Endothelial cell of umbilical vein (primary cell): ENCODE results near the gene SLC9A2. TPM values are rescaled to one million over a fixed set of nuclear protein-coding genes. Genes with fewer than 3 reads are reported as not detected.

Experiments used
- BruUV-seq: library from RNA; stranded (reverse); fragments of 400-500 nt; replicated peaks from 2 replicates; lab custom pipeline; 2021; lab: Mats Ljungman, UMichigan
- CTCF ChIA-PET: fragments of 300-600, 350-600 bp; sonication (Branson Sonifier 250); formaldehyde crosslinking; loops from one replicate; lab custom pipeline; 2021; ENCODE audit warnings: antibody characterized with exemption, inconsistent platforms; lab: Charles Lee
- POLR2A ChIA-PET: fragments of 300-600, 350-600 bp; sonication (Branson Sonifier 250); formaldehyde crosslinking; loops from one replicate; lab custom pipeline; 2021; ENCODE audit warnings: antibody characterized with exemption, inconsistent platforms; lab: Charles Lee
- DNase-seq: peaks from one replicate; pipeline ENCODE4 v3.0.0-alpha.2; 2011; ENCODE audit warnings: low read depth, low spot score
- FAIRE-seq: peaks from 2 replicates; lab custom pipeline; 2011; peaks lifted over from hg19 to GRCh38; lab: Jason Lieb, UNC
- H2AFZ ChIP-seq: 2 replicates; pipeline ENCODE4 v1.6.0; 2012; ENCODE audit warnings: low read depth, low read length, control low read depth, inconsistent platforms
- H3K27ac ChIP-seq: 2 replicates; pipeline ENCODE4 v1.5.1; 2011; ENCODE audit warnings: low read depth, mild to moderate bottlenecking, control low read depth, low read length, moderate library complexity; ENCODE audit not compliant: insufficient read depth
- H3K27me3 ChIP-seq, 2 experiments: 2 replicates each; pipeline versions ENCODE4 v1.6.0 to v1.6.1; 2011; ENCODE audit warnings: low read length in 2 of 2, mixed read lengths in 1 of 2; ENCODE audit not compliant: control insufficient read depth in 2 of 2, insufficient read depth in 2 of 2
- H3K36me3 ChIP-seq, 2 experiments: 2 replicates in 1 of 2; 3 replicates in 1 of 2; pipeline ENCODE4 v1.5.1; 2011; ENCODE audit warnings: low read length in 2 of 2, mild to moderate bottlenecking in 1 of 2, moderate library complexity in 1 of 2; ENCODE audit not compliant: control insufficient read depth in 2 of 2, insufficient read depth in 2 of 2; ENCODE audit errors: extremely low read depth in 1 of 2
- H3K4me1 ChIP-seq: 3 replicates; pipeline ENCODE4 v1.5.1; 2011; ENCODE audit warnings: mild to moderate bottlenecking, low read length; ENCODE audit not compliant: control insufficient read depth, insufficient read depth; ENCODE audit errors: extremely low read depth
- H3K4me2 ChIP-seq: 2 replicates; pipeline ENCODE4 v1.6.1; 2011; ENCODE audit warnings: low read length, control low read depth, mixed read lengths; ENCODE audit not compliant: insufficient read depth
- H3K4me3 ChIP-seq, 3 experiments: fragments of 200-600 bp in 1 of 3; sonication (generic), shearing (Covaris generic) in 1 of 3; replicated peaks in 1 of 3; 2 replicates each; pipeline ENCODE4 v1.5.1; 2011 to 2016; ENCODE audit warnings: control low read depth in 3 of 3, low read length in 3 of 3, mild to moderate bottlenecking in 2 of 3, inconsistent platforms in 1 of 3, low read depth in 1 of 3, moderate library complexity in 1 of 3; ENCODE audit not compliant: insufficient read depth in 1 of 3
- H3K79me2 ChIP-seq: 2 replicates; pipeline ENCODE4 v1.6.0; 2012; ENCODE audit warnings: low read length, inconsistent platforms; ENCODE audit not compliant: control insufficient read depth, insufficient read depth
- H3K9ac ChIP-seq: replicated peaks from 2 replicates; pipeline ENCODE3; 2011; ENCODE audit warnings: low read length, control low read depth; ENCODE audit not compliant: insufficient read depth; ENCODE audit errors: extremely low read depth
- H3K9me1 ChIP-seq: replicated peaks from 3 replicates; pipeline ENCODE4 v1.6.0; 2011; ENCODE audit warnings: mild to moderate bottlenecking, low read length; ENCODE audit not compliant: control insufficient read depth, insufficient read depth; ENCODE audit errors: extremely low read depth
- H3K9me3 ChIP-seq: replicated peaks from 2 replicates; pipeline ENCODE4 v1.5.1; 2012; ENCODE audit warnings: low read length, inconsistent platforms; ENCODE audit not compliant: control insufficient read depth, insufficient read depth
- H4K20me1 ChIP-seq: replicated peaks from 2 replicates; pipeline ENCODE3; 2011; ENCODE audit warnings: mild to moderate bottlenecking, low read length; ENCODE audit not compliant: control insufficient read depth, insufficient read depth; ENCODE audit errors: extremely low read depth
- EZH2 ChIP-seq: IDR thresholded peaks from 2 replicates; pipeline ENCODE4 v1.6.1; 2012; ENCODE audit warnings: borderline replicate concordance, low read depth, mild to moderate bottlenecking, moderate library complexity, low read length, inconsistent platforms; ENCODE audit not compliant: severe bottlenecking
- FOS ChIP-seq: IDR thresholded peaks from 2 replicates; pipeline ENCODE4 v1.6.1; 2011; ENCODE audit warnings: mild to moderate bottlenecking, low read length, moderate library complexity, borderline replicate concordance; ENCODE audit not compliant: insufficient read depth
- GATA2 ChIP-seq: IDR thresholded peaks from 2 replicates; pipeline ENCODE4 v1.7.0; 2011; ENCODE audit warnings: low read depth, mild to moderate bottlenecking, moderate library complexity, mixed read lengths, low read length; ENCODE audit not compliant: insufficient read length, insufficient read depth
- JUN ChIP-seq: IDR thresholded peaks from 2 replicates; pipeline ENCODE4 v1.6.1; 2011; ENCODE audit warnings: borderline replicate concordance, low read depth; ENCODE audit not compliant: insufficient read length, insufficient read depth
- MYC ChIP-seq: IDR thresholded peaks from one replicate; pipeline ENCODE4 v1.6.1; 2011; ENCODE audit warnings: mild to moderate bottlenecking, low read depth, low read length
- POLR2A ChIP-seq: IDR thresholded peaks from 2 replicates; pipeline ENCODE4 v1.6.1; 2012; ENCODE audit warnings: low read depth, mild to moderate bottlenecking, control low read depth, low read length
- dilution Hi-C: fragments of 300-500 bp; cut with MboI; formaldehyde crosslinking; loops from one replicate; pipeline ENCODE4 v1.15.0; 2019; ENCODE audit warnings: low sequenced_read_pairs; ENCODE audit not compliant: extremely low pct_ligation_motif_present
- intact Hi-C: fragments of 100-400 bp; cut with micrococcal nuclease; formaldehyde crosslinking; loops from one replicate; pipeline ENCODE4 v1.10.0; 2022
- polyA plus RNA-seq, 4 experiments: library from polyadenylated mRNA; depleted of rRNA in 3 of 4; stranded (reverse) in 3 of 4; unstranded in 1 of 4; fragments of >200 nt; gene quantifications; 2 replicates each; pipeline versions ENCODE4 v1.2.1 to v1.2.3, GENCODE V29; 2011 to 2012; ENCODE audit warnings: missing spikeins in 1 of 4
- total RNA-seq: library from RNA; stranded (reverse); gene quantifications from 2 replicates; pipeline ENCODE4 v1.2.3, GENCODE V29; 2021
- TF ChIP-seq, protein P1 (sequence below): IDR thresholded peaks from 2 replicates; pipeline ENCODE4 v1.6.1; 2011; ENCODE audit not compliant: insufficient read depth, insufficient read length
- TF ChIP-seq, protein P2 (sequence below), 2 donors: IDR thresholded peaks; 1 replicate in 1 of 2; 2 replicates in 1 of 2; pipeline ENCODE4 v1.5.1; 2011; ENCODE audit warnings: low read length in 2 of 2, mild to moderate bottlenecking in 2 of 2, moderate library complexity in 2 of 2, control low read depth in 1 of 2, inconsistent platforms in 1 of 2, low read depth in 1 of 2; ENCODE audit not compliant: insufficient read depth in 1 of 2; ENCODE audit errors: extremely low read depth in 1 of 2

Gene SLC9A2
- total and polyA plus RNA-seq, 2 donors (not counting 3 experiments of a cell fraction or from before 2014, with no cell fraction given), result 0.03 TPM; not detected in 1

DNA sequence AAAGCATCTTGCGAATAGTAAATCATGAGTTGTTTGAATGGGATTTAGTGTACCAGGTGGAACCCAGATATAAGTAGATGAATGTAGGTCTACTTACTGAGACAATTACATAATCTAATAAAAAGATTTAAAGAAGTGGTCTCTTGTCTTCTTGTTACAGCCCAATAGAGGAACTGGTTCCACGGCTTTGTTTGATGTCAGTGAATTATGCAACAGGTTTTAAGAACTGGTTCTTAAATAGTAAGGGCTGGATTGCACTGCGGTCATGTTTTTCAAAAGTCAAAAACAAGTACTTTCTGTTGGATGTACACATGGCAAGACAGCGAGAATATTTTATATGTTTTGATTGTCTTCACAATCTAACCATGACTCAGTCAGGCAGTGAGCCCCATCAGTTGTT lies 15.4 kb upstream of the SLC9A2 start:
- intact Hi-C loops, result no loop called here
- DNase-seq (no peak), FAIRE-seq (no peak)
- H3K79me2 ChIP-seq, result no peaks in the 10 kb centered on the region
- ChIA-PET POLR2A (no interaction called here), CTCF (interaction anchor here (0.9 to 2.1 kb wide), 3 partner anchors 9 to 12 kb away, joined by 3 to 7 read pairs (median 4); no protein-coding TSS in a partner anchor)
- dilution Hi-C loops, result no loop called here
- H2AFZ ChIP-seq, result no peak overlapping the region
- no peaks in the 10 kb centered on the region for H3K4me1 ChIP-seq
- no peaks in the 10 kb centered on the region for H4K20me1 ChIP-seq
- TF ChIP-seq POLR2A, result no peak
- TF ChIP-seq EZH2, result no peak
- TF ChIP-seq, protein P1, sequence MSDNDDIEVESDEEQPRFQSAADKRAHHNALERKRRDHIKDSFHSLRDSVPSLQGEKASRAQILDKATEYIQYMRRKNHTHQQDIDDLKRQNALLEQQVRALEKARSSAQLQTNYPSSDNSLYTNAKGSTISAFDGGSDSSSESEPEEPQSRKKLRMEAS, result no peak
- TF ChIP-seq, protein P2, sequence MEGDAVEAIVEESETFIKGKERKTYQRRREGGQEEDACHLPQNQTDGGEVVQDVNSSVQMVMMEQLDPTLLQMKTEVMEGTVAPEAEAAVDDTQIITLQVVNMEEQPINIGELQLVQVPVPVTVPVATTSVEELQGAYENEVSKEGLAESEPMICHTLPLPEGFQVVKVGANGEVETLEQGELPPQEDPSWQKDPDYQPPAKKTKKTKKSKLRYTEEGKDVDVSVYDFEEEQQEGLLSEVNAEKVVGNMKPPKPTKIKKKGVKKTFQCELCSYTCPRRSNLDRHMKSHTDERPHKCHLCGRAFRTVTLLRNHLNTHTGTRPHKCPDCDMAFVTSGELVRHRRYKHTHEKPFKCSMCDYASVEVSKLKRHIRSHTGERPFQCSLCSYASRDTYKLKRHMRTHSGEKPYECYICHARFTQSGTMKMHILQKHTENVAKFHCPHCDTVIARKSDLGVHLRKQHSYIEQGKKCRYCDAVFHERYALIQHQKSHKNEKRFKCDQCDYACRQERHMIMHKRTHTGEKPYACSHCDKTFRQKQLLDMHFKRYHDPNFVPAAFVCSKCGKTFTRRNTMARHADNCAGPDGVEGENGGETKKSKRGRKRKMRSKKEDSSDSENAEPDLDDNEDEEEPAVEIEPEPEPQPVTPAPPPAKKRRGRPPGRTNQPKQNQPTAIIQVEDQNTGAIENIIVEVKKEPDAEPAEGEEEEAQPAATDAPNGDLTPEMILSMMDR (IDR thresholded peaks at IDR 0.05; ENCODE audit: extremely low read depth in 1 of 2, insufficient read depth in 1 of 2, low read depth in 1 of 2, low read length in 2 of 2), result no peak
- H3K27ac ChIP-seq, result no peak overlapping the region
- no peak overlapping the region for H3K4me2 ChIP-seq
- H3K9me1 ChIP-seq, result no peaks in the 10 kb centered on the region
- peaks cover 1 to 3% of the 10 kb centered on the region in 2 experiments for H3K27me3 ChIP-seq
- BruUV-seq, result no TSS peak
- no peak overlapping the region for H3K9ac ChIP-seq
- no peaks in the 10 kb centered on the region for H3K9me3 ChIP-seq
- H3K36me3 ChIP-seq, result no peaks in the 10 kb centered on the region
- H3K4me3 ChIP-seq, result no peak overlapping the region

DNA sequence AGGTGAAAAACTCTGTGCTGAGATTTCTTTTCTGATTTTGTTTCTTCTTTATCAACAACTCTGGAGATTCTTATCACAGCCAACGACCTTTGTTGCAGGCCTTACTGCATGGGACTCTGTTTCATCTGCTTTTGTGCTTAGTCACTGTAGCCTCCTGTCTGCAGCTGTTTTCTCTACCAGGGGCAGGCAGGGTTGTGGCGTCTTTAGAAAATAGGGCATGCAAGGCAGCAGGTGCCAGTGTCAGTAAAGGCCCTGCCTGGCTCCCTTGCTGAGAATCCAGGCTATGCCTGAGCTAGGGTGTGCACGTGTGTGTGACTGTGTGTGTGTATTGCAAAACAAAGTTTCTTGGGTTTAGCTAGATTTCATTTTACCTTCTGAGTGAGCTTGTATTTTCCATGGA lies 14.6 kb upstream of the SLC9A2 start:
- H2AFZ ChIP-seq, result no peak overlapping the region
- H3K4me2 ChIP-seq, result no peak overlapping the region
- H4K20me1 ChIP-seq, result no peaks in the 10 kb centered on the region
- H3K4me1 ChIP-seq, result no peaks in the 10 kb centered on the region
- no TSS peak for BruUV-seq
- no peak for DNase-seq
- H3K9me3 ChIP-seq, result no peaks in the 10 kb centered on the region
- intact Hi-C loops, result no loop called here
- ChIA-PET CTCF (interaction anchor here (1.1 to 2.1 kb wide), 4 partner anchors 9 to 132 kb away, joined by 4 to 9 read pairs (median 6); no protein-coding TSS in a partner anchor), POLR2A (no interaction called here)
- H3K4me3 ChIP-seq, result no peak overlapping the region
- H3K36me3 ChIP-seq, result no peaks in the 10 kb centered on the region
- no peaks in the 10 kb centered on the region for H3K9me1 ChIP-seq
- no peak for FAIRE-seq
- no peaks in the 10 kb centered on the region for H3K79me2 ChIP-seq
- dilution Hi-C loops, result no loop called here
- H3K27ac ChIP-seq, result no peak overlapping the region
- H3K9ac ChIP-seq, result no peak overlapping the region
- TF ChIP-seq, protein P1, result no peak
- TF ChIP-seq EZH2 (no peak), JUN (no peak), GATA2 (no peak), FOS (no peak), POLR2A (no peak), MYC (no peak)
- TF ChIP-seq, protein P2 (IDR thresholded peaks at IDR 0.05; ENCODE audit: extremely low read depth in 1 of 2, insufficient read depth in 1 of 2, low read depth in 1 of 2, low read length in 2 of 2), result no peak
- H3K27me3 ChIP-seq, result peaks cover 0 to 1% of the 10 kb centered on the region in 2 experiments
